Activated naive CD8-positive, alpha-beta T cell treated with anti-CD3 and anti-CD28 coated beads, Interleukin-2, amount 50 U/mL, for 24 hours (primary cell): Measurements from ENCODE around the gene MAMDC4.
"Not testable (repeated sequence)": the region's sequence is repeated elsewhere in the genome, so short reads cannot be mapped to it uniquely, and the experiment has no call there.

Source experiments
- ATAC-seq: fragments of 150-1000 bp; cut with Tn5 transposase; one replicate; pipeline ENCODE4 v1.10.0; 2021
- DNase-seq: peaks from one replicate; pipeline ENCODE4 v3.0.0; 2021
- H3K27ac Mint-ChIP-seq: one replicate; pipeline ENCODE4 v1.8.0; 2021; ENCODE audit warnings: mild to moderate bottlenecking, mixed read lengths
- H3K27me3 Mint-ChIP-seq: one replicate; pipeline ENCODE4 v1.8.0; 2021; ENCODE audit warnings: mixed read lengths
- H3K36me3 Mint-ChIP-seq: one replicate; pipeline ENCODE4 v1.8.0; 2021; ENCODE audit warnings: low read depth, mixed read lengths
- H3K4me1 Mint-ChIP-seq: one replicate; pipeline ENCODE4 v1.8.0; 2021; ENCODE audit warnings: mixed read lengths
- H3K4me3 Mint-ChIP-seq: one replicate; pipeline ENCODE4 v1.8.0; 2021; ENCODE audit warnings: mild to moderate bottlenecking, moderate library complexity, mixed read lengths
- H3K9me3 Mint-ChIP-seq: one replicate; pipeline ENCODE4 v1.8.0; 2021; ENCODE audit warnings: mixed read lengths

Gene MAMDC4

DNA sequence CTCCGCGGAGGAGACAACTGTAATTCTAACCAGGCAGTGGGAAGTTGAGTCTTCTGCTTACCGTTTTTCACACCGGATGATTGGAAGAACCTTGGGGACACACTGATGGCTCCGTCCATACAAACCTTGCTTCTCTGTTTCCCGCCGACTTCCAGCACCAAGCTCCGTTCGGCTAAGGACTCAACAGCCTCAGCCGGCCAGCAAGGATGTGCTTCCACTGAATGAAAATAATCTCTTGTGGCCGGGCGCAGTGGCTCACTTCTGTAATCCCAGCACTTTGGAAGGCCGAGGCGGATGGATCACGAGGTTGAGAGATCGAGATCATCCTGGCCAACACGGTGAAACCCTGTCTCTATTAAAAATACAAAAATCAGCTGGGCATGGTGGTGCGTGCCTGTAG, 15.8 kb downstream of the MAMDC4 start:
- H3K9me3 Mint-ChIP-seq = no peaks in the 10 kb centered on the region
- H3K4me1 Mint-ChIP-seq = peaks cover 23% of the 10 kb centered on the region
- DNase-seq (no peak), ATAC-seq (no peak)
- peak overlapping the region; percentile 79 for H3K4me3 Mint-ChIP-seq
- H3K36me3 Mint-ChIP-seq = peaks cover 8% of the 10 kb centered on the region
- H3K27ac Mint-ChIP-seq = peak overlapping the region; percentile 37
- no peaks in the 10 kb centered on the region for H3K27me3 Mint-ChIP-seq

DNA sequence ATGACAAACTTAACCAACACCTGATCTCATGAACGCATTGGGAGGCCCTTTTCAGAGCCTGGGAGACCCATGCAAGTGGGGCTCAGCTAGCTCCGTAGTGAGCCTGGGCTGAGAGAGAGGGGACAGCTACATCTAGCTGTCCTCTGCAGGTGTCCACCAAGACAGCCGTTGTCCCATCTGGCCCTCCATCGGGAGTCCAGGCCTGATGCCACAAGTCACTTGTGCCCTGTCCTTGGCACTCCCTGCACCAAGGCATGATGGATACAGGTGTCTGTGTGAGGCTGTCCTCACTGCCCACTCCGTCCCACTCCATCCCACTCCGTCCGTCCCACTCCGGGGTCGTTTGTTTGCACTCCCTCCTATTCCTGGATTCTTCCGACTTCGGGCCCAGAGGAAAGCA, 16.5 kb downstream of the MAMDC4 start:
- Mint-ChIP-seq H3K9me3 (no peaks in the 10 kb centered on the region), H3K4me3 (peak overlapping the region; percentile 47), H3K36me3 (peaks cover 6% of the 10 kb centered on the region), H3K27ac (no peak overlapping the region), H3K4me1 (peaks cover 23% of the 10 kb centered on the region), H3K27me3 (no peaks in the 10 kb centered on the region)
- DNase-seq (no peak), ATAC-seq (no peak)

DNA sequence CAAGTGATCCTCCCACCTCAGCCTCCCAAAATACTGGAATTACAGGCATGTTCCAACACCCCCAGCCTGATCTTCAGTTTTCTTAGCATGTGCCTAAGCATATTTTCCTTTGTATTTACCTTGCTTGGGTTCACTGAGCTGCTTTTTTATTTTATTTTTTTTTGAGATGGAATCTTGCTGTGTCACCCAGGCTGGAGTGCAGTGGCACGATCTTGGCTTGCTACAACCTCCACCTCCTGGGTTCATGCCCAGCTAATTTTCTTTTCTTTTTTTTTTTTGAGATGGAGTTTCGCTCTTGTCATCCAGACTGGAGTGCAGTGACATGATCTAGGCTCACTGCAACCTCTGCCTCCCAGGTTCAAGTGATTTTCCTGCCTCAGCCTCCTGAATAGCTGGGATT, 17.5 kb downstream of the MAMDC4 start:
- ATAC-seq, H3K9me3 Mint-ChIP-seq, H3K27me3 Mint-ChIP-seq, H3K4me3 Mint-ChIP-seq, DNase-seq, H3K27ac Mint-ChIP-seq, H3K36me3 Mint-ChIP-seq: not testable (repeated sequence)
- H3K4me1 Mint-ChIP-seq = peaks cover 15% of the 10 kb centered on the region

DNA sequence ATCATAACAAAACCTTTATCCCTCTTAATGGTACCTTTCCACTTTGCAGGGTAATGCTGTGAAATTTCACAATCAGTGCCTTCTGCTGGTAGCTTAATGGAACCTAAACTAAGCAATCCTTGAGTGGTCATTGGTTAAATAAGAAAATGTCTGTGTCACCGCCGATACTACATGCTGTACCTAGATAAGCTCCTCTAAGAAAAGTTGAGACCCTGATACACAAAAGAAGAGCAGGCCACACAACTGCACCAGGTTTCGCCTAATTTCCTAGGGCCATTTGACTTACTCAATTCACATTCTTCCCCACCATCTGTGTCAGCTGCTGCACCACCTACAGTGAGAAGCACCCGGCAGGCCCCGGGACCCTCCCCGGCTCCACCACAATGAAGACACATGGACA, 23.0 kb downstream of the MAMDC4 start:
- Mint-ChIP-seq H3K4me1 (peaks cover 3% of the 10 kb centered on the region), H3K9me3 (no peaks in the 10 kb centered on the region), H3K27me3 (peaks cover 3% of the 10 kb centered on the region), H3K36me3 (no peaks in the 10 kb centered on the region), H3K4me3 (no peak overlapping the region), H3K27ac (no peak overlapping the region)
- ATAC-seq (no peak), DNase-seq (no peak)

DNA sequence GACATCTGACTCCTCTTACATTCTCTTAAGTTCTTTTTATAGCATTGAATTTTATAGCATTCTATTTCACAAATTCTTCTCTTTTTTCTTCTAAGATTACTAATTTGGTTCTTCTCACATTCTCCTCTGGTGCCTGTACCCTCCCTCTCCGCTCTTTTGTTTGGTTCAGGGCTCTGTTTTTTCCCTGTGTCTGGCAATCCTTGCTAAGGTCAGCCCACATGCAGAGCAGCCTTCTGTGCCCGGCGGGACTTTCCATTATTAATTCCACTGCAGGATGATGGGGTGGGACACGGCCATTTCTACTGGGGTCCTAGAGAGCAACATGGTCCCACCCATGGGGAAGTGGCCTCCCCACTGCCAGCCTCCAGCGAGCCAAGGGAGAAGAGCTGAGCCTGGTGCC, 24.3 kb downstream of the MAMDC4 start:
- no peak for ATAC-seq
- H3K4me1 Mint-ChIP-seq = peaks cover 16% of the 10 kb centered on the region
- no peaks in the 10 kb centered on the region for H3K9me3 Mint-ChIP-seq
- no peak overlapping the region for H3K4me3 Mint-ChIP-seq
- no peaks in the 10 kb centered on the region for H3K36me3 Mint-ChIP-seq
- no peak for DNase-seq
- H3K27ac Mint-ChIP-seq = no peak overlapping the region
- H3K27me3 Mint-ChIP-seq = peaks cover 3% of the 10 kb centered on the region

DNA sequence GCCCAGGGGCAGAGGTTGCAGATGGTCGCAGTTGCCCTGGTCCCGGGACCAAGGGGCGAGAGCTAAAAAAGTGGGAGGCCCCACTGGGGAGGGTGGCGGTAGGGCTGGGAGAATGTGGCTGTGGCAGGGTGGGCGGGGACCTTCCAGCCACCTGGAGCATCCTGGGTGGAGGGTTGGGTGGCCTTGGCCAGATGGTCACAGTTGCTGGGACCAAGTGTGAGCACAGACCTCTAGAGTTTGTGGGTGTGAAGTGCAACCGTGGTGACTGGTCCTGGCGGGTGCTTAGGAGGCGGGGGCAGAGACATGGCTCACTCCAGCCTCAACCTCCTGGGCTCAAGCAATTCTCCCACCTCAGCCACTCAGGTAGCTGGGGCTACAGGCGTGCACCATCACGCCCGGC, 28.5 kb downstream of the MAMDC4 start:
- ATAC-seq (no peak), DNase-seq (no peak)
- H3K4me3 Mint-ChIP-seq = no peak overlapping the region
- H3K4me1 Mint-ChIP-seq = peaks cover 54% of the 10 kb centered on the region
- peak overlapping the region; percentile 91 for H3K27ac Mint-ChIP-seq
- H3K36me3 Mint-ChIP-seq = no peaks in the 10 kb centered on the region
- H3K9me3 Mint-ChIP-seq = no peaks in the 10 kb centered on the region
- peaks cover 3% of the 10 kb centered on the region for H3K27me3 Mint-ChIP-seq

DNA sequence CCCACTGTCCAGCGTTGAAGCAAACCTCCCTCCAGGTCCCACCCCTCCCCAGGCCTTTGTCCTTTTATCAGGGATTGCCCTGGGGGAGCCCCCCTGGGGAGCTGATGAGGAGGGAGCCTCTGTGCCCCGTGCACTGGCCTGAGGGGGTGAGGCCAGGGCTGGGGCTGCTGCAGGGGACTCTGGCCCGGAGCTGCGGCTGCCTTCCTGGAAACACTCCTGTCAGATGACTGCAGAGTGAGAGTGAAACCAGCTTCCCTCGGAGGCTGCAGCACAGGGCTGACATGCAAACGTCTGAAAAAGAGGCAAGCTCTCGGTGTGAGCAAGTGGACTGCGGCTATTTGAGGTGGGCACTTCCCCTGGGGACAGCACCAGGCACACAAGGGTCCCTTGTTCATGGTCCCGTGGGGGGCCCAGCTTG, 29.6 kb downstream of the MAMDC4 start:
- Mint-ChIP-seq H3K4me3 (peak overlapping the region; percentile 77), H3K9me3 (no peaks in the 10 kb centered on the region), H3K4me1 (peaks cover 51% of the 10 kb centered on the region), H3K27ac (peak overlapping the region; percentile 91), H3K27me3 (no peaks in the 10 kb centered on the region), H3K36me3 (no peaks in the 10 kb centered on the region)
- DNase-seq (peak; percentile 65), ATAC-seq (peak; percentile 41)

DNA sequence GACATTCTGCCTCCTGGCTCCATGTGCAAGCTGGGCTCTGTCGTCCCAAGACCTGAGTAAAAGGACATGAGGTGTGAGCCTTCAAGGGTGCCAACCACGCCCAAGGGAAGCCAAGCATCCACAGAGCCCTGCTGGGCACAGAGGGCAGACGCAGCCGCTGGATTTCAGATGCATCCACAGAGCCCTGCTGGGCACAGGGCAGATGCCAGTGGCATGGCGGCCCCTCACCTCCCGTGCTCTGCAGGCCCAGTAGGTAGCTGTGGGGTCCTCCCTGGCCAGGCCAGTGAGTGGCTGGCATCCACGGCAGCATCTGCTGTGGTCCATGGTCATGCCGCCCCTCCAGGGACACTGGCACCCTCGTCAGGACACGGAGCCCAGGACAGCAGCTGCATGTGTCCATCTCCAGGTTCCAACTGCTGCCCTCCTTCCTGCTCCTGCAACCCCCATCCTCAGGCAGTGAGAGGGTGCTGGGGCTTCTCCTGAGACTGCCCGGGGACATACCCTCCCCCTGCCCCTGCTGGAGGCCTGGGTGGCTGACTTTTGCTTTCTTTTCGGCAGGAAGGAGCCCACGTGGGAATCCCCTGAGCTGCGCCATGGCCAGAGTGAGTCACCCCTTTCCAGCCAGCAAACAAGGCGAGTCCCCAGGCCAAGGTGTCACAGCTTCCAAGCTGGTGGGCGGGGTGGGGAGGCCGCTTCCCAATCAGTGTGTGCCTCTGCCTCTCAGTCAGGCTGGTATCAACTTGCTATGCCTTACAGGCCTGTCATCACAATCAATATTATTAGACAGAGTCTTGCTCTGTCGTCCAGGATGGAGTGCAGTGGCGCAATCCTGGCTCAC, 30.2 kb downstream of the MAMDC4 start:
- H3K9me3 Mint-ChIP-seq = no peaks in the 10 kb centered on the region

DNA sequence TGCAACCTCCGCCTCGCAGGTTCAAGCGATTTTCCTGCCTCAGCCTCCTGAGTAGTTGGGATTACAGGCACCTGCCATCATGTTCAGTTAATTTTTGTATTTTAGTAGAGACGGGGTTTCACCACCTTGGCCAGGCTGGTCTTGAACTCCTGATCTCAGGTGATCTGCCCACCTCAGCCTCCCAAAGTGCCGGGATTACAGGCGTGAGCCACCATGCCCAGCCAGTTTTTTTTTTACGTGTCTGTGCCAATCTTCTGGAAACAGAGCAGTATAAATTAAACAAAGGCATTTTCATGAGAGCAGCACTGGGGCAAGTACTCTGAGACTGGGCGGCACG, 30.8 kb downstream of the MAMDC4 start:
- not testable (repeated sequence) for DNase-seq, H3K36me3 Mint-ChIP-seq, ATAC-seq, H3K27me3 Mint-ChIP-seq, H3K9me3 Mint-ChIP-seq
- Mint-ChIP-seq H3K4me3 (peak overlapping the region; percentile 77), H3K27ac (peak overlapping the region; percentile 91), H3K4me1 (peaks cover 59% of the 10 kb centered on the region)

More for the DNA sequence above, 30.2 kb downstream of the MAMDC4 start:
- peak; percentile 76 for ATAC-seq
- Mint-ChIP-seq H3K36me3 (no peaks in the 10 kb centered on the region), H3K27me3 (no peaks in the 10 kb centered on the region), H3K4me3 (peak overlapping the region; percentile 77), H3K27ac (peak overlapping the region; percentile 91), H3K4me1 (peaks cover 56% of the 10 kb centered on the region)
- DNase-seq = peak; percentile 92

DNA sequence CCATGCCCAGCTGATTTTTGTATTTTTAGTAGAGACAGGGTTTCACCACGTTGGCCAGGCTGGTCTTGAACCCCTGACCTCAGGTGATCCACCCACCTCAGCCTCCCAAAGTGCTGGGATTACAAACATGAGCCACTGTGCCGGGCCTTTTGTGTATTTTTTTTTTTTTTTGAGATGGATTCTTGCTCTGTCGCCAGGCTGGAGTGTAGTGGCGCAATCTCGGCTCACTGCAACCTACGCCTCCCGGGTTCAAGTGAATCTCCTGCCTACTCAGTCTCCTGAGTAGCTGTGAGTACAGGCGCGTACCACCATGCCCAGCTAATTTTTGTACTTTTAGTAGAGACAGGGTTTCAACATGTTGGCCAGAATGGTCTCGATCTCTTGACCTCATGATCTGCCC, 31.5 kb downstream of the MAMDC4 start:
- not testable (repeated sequence) for H3K9me3 Mint-ChIP-seq, H3K27me3 Mint-ChIP-seq, DNase-seq, H3K4me3 Mint-ChIP-seq, ATAC-seq, H3K36me3 Mint-ChIP-seq
- Mint-ChIP-seq H3K4me1 (peaks cover 67% of the 10 kb centered on the region), H3K27ac (peak overlapping the region; percentile 91)

DNA sequence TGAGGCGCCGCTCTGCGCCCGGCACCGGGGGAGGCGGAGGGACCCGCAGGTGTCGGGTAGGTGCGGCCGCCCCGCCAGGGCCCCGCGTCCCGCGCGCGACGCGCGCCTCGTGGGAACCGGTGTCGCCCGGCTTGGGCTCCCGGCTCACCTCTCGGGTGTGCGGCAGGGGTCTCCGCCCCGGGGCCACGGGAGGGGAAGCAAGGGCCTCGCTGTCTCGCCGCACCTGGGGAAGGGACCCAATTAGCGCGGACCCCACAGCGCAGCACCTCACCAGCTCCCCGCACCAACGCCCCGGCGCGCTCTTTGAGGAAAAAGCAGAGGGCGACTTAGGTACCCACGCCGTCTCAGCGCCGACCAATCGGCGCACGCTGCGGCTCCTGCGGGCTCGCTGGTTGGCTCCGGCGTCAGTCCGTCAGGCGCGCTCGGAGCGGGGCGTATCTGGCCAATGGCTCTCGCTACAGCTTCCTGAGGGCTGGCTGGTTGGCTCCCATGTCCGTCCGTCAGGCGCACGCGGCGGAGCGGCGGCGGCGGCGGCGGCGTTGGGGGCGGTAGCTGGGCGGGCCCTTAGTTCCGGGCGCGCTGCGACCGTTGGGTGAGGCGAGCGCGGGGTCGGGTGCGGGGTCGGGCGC, 33.9 kb downstream of the MAMDC4 start, which contains the start of gene TRAF2:
TRAF2 (plus strand) TSS at position 567 of the 629 bp plus-strand sequence. CDS start 12,225 bp downstream, outside the sequence.
- Mint-ChIP-seq H3K4me3 (peak within 1 kb of the TSS; percentile 95), H3K4me1 (peaks cover 59% of the 10 kb centered on the region), H3K27me3 (no peaks in the 10 kb centered on the region), H3K27ac (peak within 1 kb of the TSS; percentile 89), H3K9me3 (no peaks in the 10 kb centered on the region), H3K36me3 (peaks cover 2% of the 10 kb centered on the region)
- peak; percentile 98 for DNase-seq
- ATAC-seq = peak; percentile 86

DNA sequence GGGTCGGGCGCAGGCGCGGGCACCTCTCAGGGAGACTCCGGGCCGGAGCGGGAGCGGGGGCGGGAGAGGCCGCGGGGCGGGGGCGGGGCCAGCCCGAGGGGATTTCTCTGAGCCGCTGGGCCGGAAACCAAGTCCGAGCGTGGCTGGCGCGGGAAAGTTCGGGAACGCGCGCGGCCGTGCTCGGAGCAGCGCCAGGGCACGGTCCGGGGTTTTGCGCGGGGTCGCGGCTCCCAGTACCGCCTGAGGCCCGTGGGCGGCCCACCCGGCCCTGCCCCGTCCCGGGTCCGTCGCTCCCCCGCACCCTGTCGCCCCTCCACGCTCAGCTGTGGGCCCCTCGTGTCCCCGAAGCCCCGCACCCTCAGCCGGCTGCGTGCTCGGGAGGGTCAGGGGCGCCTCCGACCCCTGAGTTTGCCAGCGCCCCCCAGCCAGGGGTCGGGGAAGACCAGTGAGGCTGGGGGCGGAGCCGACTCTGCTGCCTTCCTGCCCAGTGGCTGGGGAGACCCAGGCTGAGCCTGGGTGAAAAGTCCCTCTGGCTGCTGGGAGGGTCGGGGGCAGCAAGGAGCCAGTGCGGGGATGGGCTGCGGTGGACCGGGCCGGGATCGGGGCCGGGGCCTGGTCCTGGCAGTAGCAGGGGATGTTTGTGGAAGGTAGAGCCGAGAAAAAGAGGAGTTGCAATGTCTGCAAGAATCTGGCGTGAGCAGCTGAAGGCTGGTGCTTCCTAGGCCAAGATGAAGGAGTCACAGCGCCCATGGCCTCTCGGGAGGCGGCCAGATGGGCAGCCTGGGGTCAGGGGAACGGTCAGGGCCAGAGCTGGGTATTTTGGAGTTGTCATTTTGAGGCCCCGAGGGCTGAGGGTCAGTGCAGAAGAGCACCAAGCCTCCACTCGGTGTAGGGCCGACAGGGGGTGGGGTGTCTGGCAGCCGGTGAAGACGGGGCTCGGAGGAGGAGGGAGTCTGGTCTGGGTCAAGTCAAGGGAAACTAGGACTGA, 34.8 kb downstream of the MAMDC4 start:
- Mint-ChIP-seq H3K9me3 (no peaks in the 10 kb centered on the region), H3K36me3 (peaks cover 5% of the 10 kb centered on the region), H3K27ac (peak overlapping the region; percentile 89), H3K4me1 (peaks cover 51% of the 10 kb centered on the region), H3K4me3 (peak overlapping the region; percentile 95), H3K27me3 (no peaks in the 10 kb centered on the region)
- DNase-seq = peak; percentile 51
- peak; percentile 1 for ATAC-seq

DNA sequence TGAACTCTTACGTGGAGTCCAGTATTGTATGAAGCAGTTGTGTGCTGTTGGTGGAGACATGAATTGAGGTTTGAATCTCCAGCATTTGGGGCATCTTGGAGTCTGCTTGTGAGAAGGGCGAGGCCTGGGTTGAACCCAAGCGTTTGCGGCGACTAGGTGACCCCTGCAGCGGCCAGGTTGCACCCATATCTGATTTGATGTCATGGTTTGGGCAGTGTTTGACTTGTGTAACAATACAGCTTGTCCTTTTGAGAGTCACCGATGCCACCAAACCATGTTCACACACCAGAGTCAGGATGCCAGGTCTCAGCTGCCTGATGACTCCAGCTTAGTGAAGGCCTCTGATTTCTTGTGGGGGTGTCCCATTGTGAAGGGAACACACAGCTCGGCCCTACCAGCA, 36.3 kb downstream of the MAMDC4 start:
- Mint-ChIP-seq H3K9me3 (no peaks in the 10 kb centered on the region), H3K36me3 (peaks cover 5% of the 10 kb centered on the region), H3K27ac (no peak overlapping the region), H3K27me3 (no peaks in the 10 kb centered on the region), H3K4me1 (peaks cover 40% of the 10 kb centered on the region), H3K4me3 (no peak overlapping the region)
- DNase-seq (no peak), ATAC-seq (no peak)

DNA sequence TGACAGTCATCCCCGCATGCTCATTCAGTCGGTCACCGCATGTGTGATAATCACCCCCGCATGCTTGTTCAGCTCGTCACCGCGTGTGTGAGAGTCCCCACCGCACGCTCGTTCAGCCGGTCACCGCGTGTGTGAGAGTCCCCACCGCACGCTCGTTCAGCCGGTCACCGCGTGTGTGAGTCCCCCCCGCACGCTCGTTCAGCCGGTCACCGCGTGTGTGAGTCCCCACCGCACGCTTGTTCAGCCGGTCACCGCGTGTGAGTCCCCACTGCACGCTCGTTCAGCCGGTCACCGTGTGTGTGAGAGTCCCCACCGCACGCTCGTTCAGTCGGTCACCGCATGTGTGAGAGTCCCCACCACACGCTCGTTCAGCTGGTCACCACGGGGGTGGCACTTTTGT, 37.7 kb downstream of the MAMDC4 start:
- peaks cover 35% of the 10 kb centered on the region for H3K4me1 Mint-ChIP-seq
- H3K27ac Mint-ChIP-seq = no peak overlapping the region
- ATAC-seq (no peak), DNase-seq (no peak)
- peaks cover 15% of the 10 kb centered on the region for H3K36me3 Mint-ChIP-seq
- no peaks in the 10 kb centered on the region for H3K27me3 Mint-ChIP-seq
- H3K4me3 Mint-ChIP-seq = no peak overlapping the region
- H3K9me3 Mint-ChIP-seq = no peaks in the 10 kb centered on the region
